Measurements from ENCODE around the gene MAGIX.

- TF ChIP-seq TAF1 (IDR thresholded peaks at IDR 0.05; ENCODE audit: borderline replicate concordance, low read depth, low read length): no peak
- TF ChIP-seq POLR2AphosphoS5 (IDR thresholded peaks at IDR 0.05; ENCODE audit: low read depth, low read length): no peak
- TF ChIP-seq POLR2A (IDR thresholded peaks at IDR 0.05; ENCODE audit: low read depth, low read length): no peak
These were observed 14.6 kb upstream of the MAGIX start for GRCh38 chrX:49147936-49148335.
